Prostate gland (tissue), 2 donors: ENCODE data around the gene GRIN2A.

Experiments used
- CTCF ChIP-seq, 4 experiments: fragments of 200-600 bp in 2 of 4; fragments of 450-650 bp in 2 of 4; sonication (generic) in 2 of 4; IDR thresholded peaks; 1 replicate in 3 of 4; 2 replicates in 1 of 4; pipeline ENCODE4 v1.5.1; 2016 to 2019; ENCODE audit warnings: antibody characterized with exemption in 4 of 4, mild to moderate bottlenecking in 2 of 4, moderate library complexity in 2 of 4
- POLR2AphosphoS5 ChIP-seq: sonication (generic); formaldehyde crosslinking; IDR thresholded peaks from one replicate; pipeline ENCODE4 v1.6.1; 2017; ENCODE audit warnings: antibody characterized with exemption

DNA sequence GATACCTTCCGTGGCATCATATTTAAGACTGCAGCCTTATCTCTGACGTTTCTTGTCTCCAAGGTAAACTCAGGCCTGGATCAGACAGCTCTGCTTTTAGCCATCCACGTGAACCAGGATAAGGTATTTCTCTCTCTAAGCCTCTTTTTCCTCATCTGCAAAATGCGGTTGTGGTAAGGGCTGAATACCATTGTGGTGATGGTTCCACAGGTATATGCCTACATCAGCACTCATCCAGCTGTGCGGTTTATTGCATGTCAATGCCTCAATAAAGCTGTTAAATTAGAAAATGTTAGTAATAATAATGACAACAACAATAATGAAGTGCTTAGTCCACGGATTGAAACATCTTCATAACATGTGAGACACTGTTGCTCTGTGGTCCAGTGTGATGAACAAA is 104.4 kb downstream of the GRIN2A start:
- TF ChIP-seq POLR2AphosphoS5 (no peak), CTCF (IDR thresholded peaks at IDR 0.05) (no peak)
